H9 (cell line): ENCODE data around the gene SETBP1. TPM values are rescaled to one million over a fixed set of nuclear protein-coding genes. Genes with fewer than 3 reads are reported as not detected.

Source experiments
- DNase-seq: peaks from one replicate; pipeline ENCODE4 v3.0.0-alpha.2; 2017
- H2AFZ ChIP-seq: one replicate; pipeline ENCODE4 v1.6.1; 2013; ENCODE audit warnings: mild to moderate bottlenecking, low read length, control low read depth, moderate library complexity
- H2AK5ac ChIP-seq: 2 replicates; pipeline ENCODE4 v1.6.1; 2013; ENCODE audit warnings: low read length, control low read depth, mixed read lengths; ENCODE audit not compliant: insufficient read length
- H2BK120ac ChIP-seq: one replicate; pipeline ENCODE4 v1.6.1; 2013; ENCODE audit warnings: low read depth, mild to moderate bottlenecking, low read length, control low read depth, inconsistent platforms; ENCODE audit not compliant: poor library complexity, severe bottlenecking
- H2BK12ac ChIP-seq: 2 replicates; pipeline ENCODE4 v1.6.1; 2013; ENCODE audit warnings: low read length, control low read depth, mixed read lengths, low read depth; ENCODE audit not compliant: insufficient read length
- H2BK15ac ChIP-seq: 2 replicates; pipeline ENCODE4 v1.6.1; 2013; ENCODE audit warnings: low read depth, low read length, control low read depth
- H2BK20ac ChIP-seq: one replicate; pipeline ENCODE4 v1.6.1; 2013; ENCODE audit warnings: low read depth, mild to moderate bottlenecking, low read length, control low read depth, inconsistent platforms; ENCODE audit not compliant: poor library complexity, severe bottlenecking
- H2BK5ac ChIP-seq: 2 replicates; pipeline ENCODE4 v1.6.1; 2013; ENCODE audit warnings: low read length, control low read depth, mixed read lengths; ENCODE audit not compliant: insufficient read length
- H3K14ac ChIP-seq: 2 replicates; pipeline ENCODE4 v1.6.1; 2013; ENCODE audit warnings: low read length, control low read depth; ENCODE audit not compliant: insufficient read depth
- H3K18ac ChIP-seq: 2 replicates; pipeline ENCODE4 v1.6.1; 2013; ENCODE audit warnings: low read depth, mild to moderate bottlenecking, mixed read lengths, low read length, control low read depth; ENCODE audit not compliant: insufficient read length
- H3K23ac ChIP-seq: 2 replicates; pipeline ENCODE4 v1.6.1; 2013; ENCODE audit warnings: low read length, control low read depth, mixed read lengths, low read depth; ENCODE audit not compliant: insufficient read length
- H3K23me2 ChIP-seq: 2 replicates; pipeline ENCODE4 v1.6.1; 2013; ENCODE audit warnings: low read depth, mild to moderate bottlenecking, mixed read lengths, low read length, control low read depth; ENCODE audit not compliant: insufficient read length, poor library complexity, severe bottlenecking
- H3K27ac ChIP-seq: 2 replicates; pipeline ENCODE4 v1.5.1; 2013; ENCODE audit warnings: low read length, control low read depth, mixed read lengths, low read depth; ENCODE audit not compliant: insufficient read length
- H3K27me3 ChIP-seq: 2 replicates; pipeline ENCODE4 v1.6.1; 2013; ENCODE audit warnings: low read length, control low read depth, inconsistent platforms; ENCODE audit not compliant: insufficient read depth
- H3K4ac ChIP-seq: 2 replicates; pipeline ENCODE4 v1.6.1; 2013; ENCODE audit warnings: low read depth, mild to moderate bottlenecking, control low read depth, inconsistent platforms, low read length, moderate library complexity
- H3K4me1 ChIP-seq: 2 replicates; pipeline ENCODE4 v1.6.1; 2013; ENCODE audit warnings: low read length, control low read depth, inconsistent platforms; ENCODE audit not compliant: insufficient read depth
- H3K4me2 ChIP-seq: 2 replicates; pipeline ENCODE4 v1.6.1; 2013; ENCODE audit warnings: low read length, control low read depth, mixed read lengths; ENCODE audit not compliant: insufficient read length, insufficient read depth
- H3K56ac ChIP-seq: 2 replicates; pipeline ENCODE4 v1.6.1; 2013; ENCODE audit warnings: low read depth, mild to moderate bottlenecking, mixed read lengths, low read length, control low read depth; ENCODE audit not compliant: insufficient read length
- H3K79me1 ChIP-seq: 2 replicates; pipeline ENCODE4 v1.6.1; 2013; ENCODE audit warnings: low read depth, mild to moderate bottlenecking, moderate library complexity, low read length, control low read depth, inconsistent platforms; ENCODE audit not compliant: insufficient read depth, poor library complexity, severe bottlenecking
- H3K79me2 ChIP-seq: 2 replicates; pipeline ENCODE4 v1.6.1; 2013; ENCODE audit warnings: low read length, control low read depth, inconsistent platforms; ENCODE audit not compliant: insufficient read depth
- H3K9ac ChIP-seq: 2 replicates; pipeline ENCODE4 v1.6.1; 2013; ENCODE audit warnings: low read length, control low read depth, mixed read lengths; ENCODE audit not compliant: insufficient read length; ENCODE audit errors: extremely low read depth
- H3K9me3 ChIP-seq: one replicate; pipeline ENCODE4 v1.6.1; 2013; ENCODE audit warnings: low read depth, low read length, inconsistent platforms; ENCODE audit not compliant: control insufficient read depth
- H3T11ph ChIP-seq: one replicate; pipeline ENCODE4 v1.6.1; 2013; ENCODE audit warnings: mild to moderate bottlenecking, low read length, control low read depth, inconsistent platforms
- H4K20me1 ChIP-seq: one replicate; pipeline ENCODE4 v1.6.1; 2013; ENCODE audit not compliant: control insufficient read depth, insufficient read length, insufficient read depth
- H4K5ac ChIP-seq: 2 replicates; pipeline ENCODE4 v1.6.1; 2013; ENCODE audit warnings: low read depth, mild to moderate bottlenecking, mixed read lengths, low read length, control low read depth; ENCODE audit not compliant: insufficient read length
- H4K8ac ChIP-seq: replicated peaks from 2 replicates; pipeline ENCODE4 v1.6.1; 2013; ENCODE audit warnings: low read length, control low read depth, mixed read lengths, low read depth; ENCODE audit not compliant: insufficient read length
- H4K91ac ChIP-seq: 2 replicates; pipeline ENCODE4 v1.6.1; 2013; ENCODE audit warnings: low read depth, mild to moderate bottlenecking, moderate library complexity, mixed read lengths, low read length, control low read depth; ENCODE audit not compliant: insufficient read length
- H3K27ac Mint-ChIP-seq, 3 experiments: 2 replicates in 2 of 3; 3 replicates in 1 of 3; pipeline ENCODE4 v1.8.0; 2020 to 2021; ENCODE audit warnings: mixed read lengths in 3 of 3, mild to moderate bottlenecking in 1 of 3, moderate library complexity in 1 of 3
- H3K27me3 Mint-ChIP-seq: 2 replicates; pipeline ENCODE4 v1.8.0; 2021; ENCODE audit warnings: low read depth, mild to moderate bottlenecking, moderate library complexity, mixed read lengths
- H3K36me3 Mint-ChIP-seq, 3 experiments: 2 replicates in 2 of 3; 3 replicates in 1 of 3; pipeline ENCODE4 v1.8.0; 2020 to 2021; ENCODE audit warnings: low read depth in 3 of 3, mixed read lengths in 3 of 3; ENCODE audit not compliant: insufficient read depth in 1 of 3
- H3K4me1 Mint-ChIP-seq, 2 experiments: 2 replicates each; pipeline ENCODE4 v1.8.0; 2020; ENCODE audit warnings: mixed read lengths in 2 of 2
- H3K4me3 Mint-ChIP-seq, 2 experiments: 2 replicates in 1 of 2; 3 replicates in 1 of 2; pipeline ENCODE4 v1.8.0; 2020 to 2021; ENCODE audit warnings: mild to moderate bottlenecking in 2 of 2, mixed read lengths in 2 of 2, moderate library complexity in 1 of 2
- H3K9me3 Mint-ChIP-seq, 2 experiments: 2 replicates in 1 of 2; 3 replicates in 1 of 2; pipeline ENCODE4 v1.8.0; 2020; ENCODE audit warnings: mild to moderate bottlenecking in 2 of 2, mixed read lengths in 2 of 2, moderate library complexity in 1 of 2
- CTCF ChIP-seq: fragments of 200-600 bp; sonication (generic); conservative IDR thresholded peaks from 3 replicates; pipeline ENCODE4 v1.8.0; 2021; ENCODE audit warnings: antibody characterized with exemption, mild to moderate bottlenecking
- WGBS: extraction: QIAGEN DNeasy Blood & Tissue Kit; methylation state at CpG from one replicate; pipeline ENCODE4 v1.1.7; 2013; ENCODE audit warnings: missing lambda C conversion rate, low lambda C conversion rate, mixed read lengths; ENCODE audit not compliant: insufficient read length; ENCODE audit errors: extremely low coverage; 5-methylcytosine and 5-hydroxymethylcytosine counted together
- total RNA-seq: library from RNA; stranded (reverse); gene quantifications from 2 replicates; pipeline ENCODE4 v1.2.1, GENCODE V29; 2021

SETBP1 gene
- total RNA-seq, 1 experiment from 2014 or later: 4.6 TPM

GRCh38 chr18:44729631-44730101 is 49.0 kb downstream of the SETBP1 start:
- no CpG with 5 or more reads among the region's 5 CpGs for WGBS
- no peak overlapping the region for H4K8ac ChIP-seq
- no peak overlapping the region for H3K14ac ChIP-seq
- H2BK12ac ChIP-seq: no peak overlapping the region
- H3K9me3 ChIP-seq: no peaks in the 10 kb centered on the region
- no peak overlapping the region for H2BK120ac ChIP-seq
- no peak overlapping the region for H3K9ac ChIP-seq
- Mint-ChIP-seq H3K4me3 (no peak overlapping the region), H3K4me1 (peaks cover 25 to 38% of the 10 kb centered on the region in 2 experiments), H3K27ac (no peak overlapping the region), H3K27me3 (no peaks in the 10 kb centered on the region), H3K9me3 (no peaks in the 10 kb centered on the region), H3K36me3 (no peaks in the 10 kb centered on the region; a peak in 2 of 7 replicates)
- no peak overlapping the region for H2AFZ ChIP-seq
- no peak overlapping the region for H3K27ac ChIP-seq
- no peak for TF ChIP-seq CTCF
- H3K23ac ChIP-seq: no peak overlapping the region
- H3K4me1 ChIP-seq: peaks cover 7% of the 10 kb centered on the region; the same call in 1 of the 2 replicates
- H3K4me2 ChIP-seq: no peak overlapping the region
- H3K23me2 ChIP-seq: no peaks in the 10 kb centered on the region
- no peak overlapping the region for H2BK15ac ChIP-seq
- DNase-seq: no peak
- H2BK20ac ChIP-seq: no peak overlapping the region
- no peak overlapping the region for H3K18ac ChIP-seq
- H4K91ac ChIP-seq: no peak overlapping the region
- no peaks in the 10 kb centered on the region for H3K79me1 ChIP-seq
- H3K4ac ChIP-seq: no peak overlapping the region
- no peak overlapping the region for H3K56ac ChIP-seq
- no peak overlapping the region for H2BK5ac ChIP-seq
- H2AK5ac ChIP-seq: no peak overlapping the region
- no peaks in the 10 kb centered on the region for H3K79me2 ChIP-seq
- H4K5ac ChIP-seq: no peak overlapping the region
- H4K20me1 ChIP-seq: no peaks in the 10 kb centered on the region
- H3T11ph ChIP-seq: no peak overlapping the region
- H3K27me3 ChIP-seq: no peaks in the 10 kb centered on the region
